DMS114 treated with DMSO at 0.1 percent for 48 hours (cell line): ENCODE results near the gene FANCM.

ENCODE experiments used
- DNase-seq: peaks from one replicate; lab custom pipeline; 2025; ENCODE audit not compliant: unreplicated experiment; lab: John Stamatoyannopoulos, UW

FANCM gene

DNA sequence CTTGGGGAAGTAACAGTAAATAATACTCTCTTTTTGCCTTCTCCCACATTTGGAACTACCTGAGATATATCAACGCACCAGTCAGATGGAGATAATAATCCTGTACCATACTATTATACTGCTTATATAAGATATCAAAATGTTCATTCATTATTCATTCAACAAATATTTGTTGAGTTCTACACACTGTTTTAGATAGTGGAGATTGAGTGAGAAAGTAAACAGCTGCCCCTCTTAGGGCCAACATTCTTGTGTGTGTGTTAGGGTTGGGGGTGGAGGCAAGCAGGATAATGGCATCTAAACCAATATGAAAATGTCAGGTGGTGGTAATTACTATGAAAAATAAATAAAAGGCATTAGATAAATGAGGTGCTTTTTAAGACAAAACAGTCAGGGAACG, 103.3 kb downstream of the FANCM start:
- no peak for DNase-seq

DNA sequence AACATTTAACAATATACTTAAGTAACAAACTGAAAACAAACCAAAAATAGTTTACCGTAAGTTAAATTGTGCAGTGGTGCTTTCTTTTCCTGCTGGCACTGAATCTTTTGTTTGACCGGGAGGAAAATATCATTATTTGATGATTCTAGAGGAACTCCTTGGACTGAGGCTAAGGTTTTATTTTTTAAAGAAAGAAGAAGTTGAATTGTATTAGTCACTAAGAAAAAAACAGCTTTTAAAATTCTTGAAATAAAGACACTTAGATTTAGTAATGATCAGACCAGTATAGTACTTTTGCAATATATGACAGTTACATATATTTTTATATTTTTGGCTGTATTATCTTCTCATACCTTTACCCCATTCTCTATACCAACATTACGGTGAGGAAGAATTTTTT, 107.0 kb downstream of the FANCM start:
- no peak for DNase-seq

DNA sequence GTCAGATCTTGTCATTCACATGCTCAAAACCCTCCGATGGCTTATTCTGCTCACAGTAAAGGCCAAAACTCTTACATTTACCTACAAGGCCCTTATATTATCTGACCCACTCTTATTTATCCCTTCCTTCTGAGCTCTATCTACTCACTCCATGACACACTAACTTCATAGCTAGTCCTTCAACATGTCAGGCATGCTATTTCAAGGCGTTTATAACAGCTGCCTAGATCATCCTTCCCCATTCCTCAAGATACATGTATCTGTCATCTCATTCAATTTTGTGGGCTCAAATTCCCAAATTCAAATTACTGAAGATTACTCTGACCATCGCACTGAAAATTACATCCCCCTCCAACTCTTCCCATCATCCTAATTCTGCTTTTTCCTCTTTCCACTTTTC, 110.4 kb downstream of the FANCM start:
- DNase-seq, result no peak

DNA sequence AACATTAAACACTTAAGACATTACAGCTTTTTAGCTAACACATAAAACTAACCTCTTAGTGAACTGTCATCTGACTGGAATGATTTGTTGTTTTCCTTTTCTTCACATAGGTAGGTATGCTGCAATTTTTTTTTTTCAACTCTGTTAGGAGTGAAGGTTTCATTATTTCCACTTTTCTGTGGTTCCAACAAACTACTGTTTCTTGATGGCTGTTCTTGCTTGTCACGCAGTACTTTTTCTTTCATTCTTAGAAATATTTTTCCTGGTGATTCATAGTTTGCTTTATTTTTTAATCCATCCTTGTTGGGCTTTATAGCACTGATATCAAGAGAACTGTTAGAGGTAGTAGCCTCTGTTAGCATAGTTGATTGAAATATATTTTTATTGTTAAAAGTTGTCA, 111.0 kb downstream of the FANCM start:
- DNase-seq, result no peak

GRCh38 chr14:45247427-45247826, 111.7 kb downstream of the FANCM start:
- DNase-seq, result no peak

- no peak for DNase-seq
These were observed 114.3 kb downstream of the FANCM start for GRCh38 chr14:45249856-45250575.
